HEK293 (cell line): ENCODE data around the gene PGGT1B.

Experiments
- CTCF ChIA-PET: fragments of 350-600 bp; formaldehyde crosslinking; extraction: SDS; loops from one replicate; lab custom pipeline; 2021; ENCODE audit warnings: antibody characterized with exemption; lab: Yijun Ruan, JAX
- POLR2A ChIA-PET: fragments of 300-600 bp; formaldehyde crosslinking; extraction: SDS; loops from one replicate; lab custom pipeline; 2020; ENCODE audit warnings: antibody characterized with exemption, inconsistent platforms; lab: Yijun Ruan, JAX
- H3K27ac ChIP-seq: fragments of 200-500 bp; sonication (Bioruptor generic); 2 replicates; pipeline ENCODE4 v1.5.1; 2014; ENCODE audit warnings: low read depth, low read length, control low read depth, inconsistent platforms; ENCODE audit errors: extremely low read depth
- H3K36me3 ChIP-seq, 2 experiments: fragments of 200-500 bp in 1 of 2; sonication (Bioruptor generic) in 1 of 2; 1 replicate in 1 of 2; 2 replicates in 1 of 2; pipeline ENCODE4 v1.5.1; 2014 to 2017; ENCODE audit warnings: inconsistent platforms in 2 of 2, low read length in 2 of 2; ENCODE audit not compliant: control insufficient read depth in 2 of 2, insufficient read depth in 1 of 2
- H3K4me1 ChIP-seq: fragments of 200-500 bp; sonication (Bioruptor generic); 2 replicates; pipeline ENCODE4 v1.5.1; 2014; ENCODE audit warnings: mild to moderate bottlenecking, low read length, inconsistent platforms; ENCODE audit not compliant: control insufficient read depth, insufficient read depth
- H3K4me3 ChIP-seq: 2 replicates; pipeline ENCODE4 v1.5.1; 2011; ENCODE audit warnings: low read depth, mild to moderate bottlenecking, control low read depth, low read length, moderate library complexity
- H3K9me3 ChIP-seq: fragments of 200-500 bp; sonication (Bioruptor generic); 2 replicates; pipeline ENCODE4 v1.5.1; 2014; ENCODE audit warnings: low read depth, low read length, inconsistent platforms; ENCODE audit not compliant: control insufficient read depth, insufficient read depth
- BCL11B ChIP-seq: fragments of 450-650 bp; formaldehyde crosslinking; IDR thresholded peaks from 2 replicates; pipeline ENCODE4 v1.5.1; 2016; ENCODE audit warnings: low read depth, missing biosample characterization, missing genetic modification characterization
- HIC1 ChIP-seq: fragments of 450-650 bp; formaldehyde crosslinking; IDR thresholded peaks from 2 replicates; pipeline ENCODE4 v1.5.1; 2016; ENCODE audit warnings: missing biosample characterization, missing genetic modification characterization
- HOXA7 ChIP-seq: sonication (generic); formaldehyde crosslinking; IDR thresholded peaks from 2 replicates; pipeline ENCODE4 v1.8.1; 2022; ENCODE audit warnings: missing genetic modification reagents, borderline replicate concordance
- PATZ1 ChIP-seq: fragments of 450-650 bp; formaldehyde crosslinking; IDR thresholded peaks from 2 replicates; pipeline ENCODE4 v1.5.1; 2016; ENCODE audit warnings: missing biosample characterization, missing genetic modification characterization
- PRDM4 ChIP-seq: fragments of 450-650 bp; formaldehyde crosslinking; IDR thresholded peaks from 2 replicates; pipeline ENCODE4 v1.5.1; 2017; ENCODE audit warnings: missing biosample characterization, missing genetic modification characterization
- PRDM6 ChIP-seq: fragments of 450-650 bp; formaldehyde crosslinking; IDR thresholded peaks from 2 replicates; pipeline ENCODE4 v1.5.1; 2017; ENCODE audit warnings: missing biosample characterization, missing genetic modification characterization
- SCRT2 ChIP-seq: fragments of 450-650 bp; formaldehyde crosslinking; IDR thresholded peaks from 2 replicates; pipeline ENCODE4 v1.5.1; 2016; ENCODE audit warnings: missing biosample characterization, missing genetic modification characterization
- ZBTB17 ChIP-seq: fragments of 450-650 bp; formaldehyde crosslinking; IDR thresholded peaks from 2 replicates; pipeline ENCODE4 v1.5.1; 2016; ENCODE audit warnings: missing biosample characterization, missing genetic modification characterization
- ZNF2 ChIP-seq: fragments of 450-650 bp; formaldehyde crosslinking; IDR thresholded peaks from 2 replicates; pipeline ENCODE4 v1.5.1; 2016; ENCODE audit warnings: missing biosample characterization, missing genetic modification characterization
- ZNF239 ChIP-seq: fragments of 450-650 bp; formaldehyde crosslinking; IDR thresholded peaks from 2 replicates; pipeline ENCODE4 v1.5.1; 2016; ENCODE audit warnings: missing biosample characterization, missing genetic modification characterization
- ZNF26 ChIP-seq: fragments of 450-650 bp; formaldehyde crosslinking; IDR thresholded peaks from 2 replicates; pipeline ENCODE4 v1.5.1; 2016; ENCODE audit warnings: missing biosample characterization, missing genetic modification characterization
- ZNF335 ChIP-seq: fragments of 450-650 bp; formaldehyde crosslinking; conservative IDR thresholded peaks from 2 replicates; pipeline ENCODE4 v1.5.1; 2016; ENCODE audit warnings: missing biosample characterization, missing genetic modification characterization
- ZNF449 ChIP-seq: fragments of 450-650 bp; formaldehyde crosslinking; IDR thresholded peaks from 2 replicates; pipeline ENCODE4 v1.5.1; 2017; ENCODE audit warnings: missing biosample characterization, mild to moderate bottlenecking, missing genetic modification characterization, moderate library complexity
- ZNF530 ChIP-seq: fragments of 450-650 bp; formaldehyde crosslinking; IDR thresholded peaks from 2 replicates; pipeline ENCODE4 v1.5.1; 2016; ENCODE audit warnings: low read depth, missing biosample characterization, missing genetic modification characterization
- ZNF558 ChIP-seq: fragments of 450-650 bp; formaldehyde crosslinking; IDR thresholded peaks from 2 replicates; pipeline ENCODE4 v1.5.1; 2016; ENCODE audit warnings: missing biosample characterization, missing genetic modification characterization
- ZNF660 ChIP-seq: fragments of 450-650 bp; IDR thresholded peaks from 2 replicates; pipeline ENCODE4 v1.5.1; 2018; ENCODE audit warnings: missing biosample characterization, mild to moderate bottlenecking, missing genetic modification characterization
- ZSCAN5A ChIP-seq: fragments of 450-650 bp; formaldehyde crosslinking; IDR thresholded peaks from 2 replicates; pipeline ENCODE4 v1.5.1; 2016; ENCODE audit warnings: missing biosample characterization, missing genetic modification characterization
- ZXDB ChIP-seq: fragments of 450-650 bp; formaldehyde crosslinking; IDR thresholded peaks from 2 replicates; pipeline ENCODE4 v1.5.1; 2016; ENCODE audit warnings: missing biosample characterization, missing genetic modification characterization

PGGT1B gene

GRCh38 chr5:115241881-115242642 is 20.6 kb downstream of the PGGT1B start:
- Histone ChIP-seq H3K27ac (no peak overlapping the region), H3K4me3 (no peak overlapping the region), H3K4me1 (no peaks in the 10 kb centered on the region), H3K36me3 (peaks cover 7 to 30% of the 10 kb centered on the region in 2 experiments), H3K9me3 (no peaks in the 10 kb centered on the region)
- ChIA-PET POLR2A (no interaction called here), CTCF (interaction anchor here (7.8 kb wide), 1 partner anchor 145 kb away, joined by 74 read pairs; no protein-coding TSS in a partner anchor)
- no peak for TF ChIP-seq PRDM4 (tag by site-specific recombination)
- no peak for TF ChIP-seq PRDM6 (tag by site-specific recombination)

- TF ChIP-seq ZNF449 (tag by site-specific recombination): no peak
- no peak for TF ChIP-seq ZBTB17 (tag by site-specific recombination)
- no peak for TF ChIP-seq ZXDB (tag by site-specific recombination)
- no peak for TF ChIP-seq ZSCAN5A (tag by site-specific recombination)
- no peak for TF ChIP-seq ZNF2 (tag by site-specific recombination)
- no peak for TF ChIP-seq ZNF26
- TF ChIP-seq ZNF239 (tag by site-specific recombination): no peak
- TF ChIP-seq ZNF660 (tag by site-specific recombination): no peak
- TF ChIP-seq ZNF335 (tag by site-specific recombination): no peak
- TF ChIP-seq ZNF558: no peak
- no peak for TF ChIP-seq HOXA7
- no peak for TF ChIP-seq BCL11B (tag by site-specific recombination)
- TF ChIP-seq PATZ1 (tag by site-specific recombination): no peak
- TF ChIP-seq ZNF530 (tag by site-specific recombination): no peak
- TF ChIP-seq HIC1 (tag by site-specific recombination): no peak
- no peak for TF ChIP-seq SCRT2
- TF ChIP-seq, all 188 proteins: peak for 0
- no peak overlapping the region for H3K27ac ChIP-seq
- no peaks in the 10 kb centered on the region for H3K9me3 ChIP-seq
- POLR2A ChIA-PET: no interaction called here
- H3K4me1 ChIP-seq: no peaks in the 10 kb centered on the region
- CTCF ChIA-PET: no interaction called here
- H3K4me3 ChIP-seq: no peak overlapping the region
- H3K36me3 ChIP-seq: peaks cover 7 to 33% of the 10 kb centered on the region in 2 experiments
These were observed 25.6 kb downstream of the PGGT1B start for GRCh38 chr5:115237066-115237465.
